ENCODE results near the gene APAF1.

The APAF1 gene

DNA sequence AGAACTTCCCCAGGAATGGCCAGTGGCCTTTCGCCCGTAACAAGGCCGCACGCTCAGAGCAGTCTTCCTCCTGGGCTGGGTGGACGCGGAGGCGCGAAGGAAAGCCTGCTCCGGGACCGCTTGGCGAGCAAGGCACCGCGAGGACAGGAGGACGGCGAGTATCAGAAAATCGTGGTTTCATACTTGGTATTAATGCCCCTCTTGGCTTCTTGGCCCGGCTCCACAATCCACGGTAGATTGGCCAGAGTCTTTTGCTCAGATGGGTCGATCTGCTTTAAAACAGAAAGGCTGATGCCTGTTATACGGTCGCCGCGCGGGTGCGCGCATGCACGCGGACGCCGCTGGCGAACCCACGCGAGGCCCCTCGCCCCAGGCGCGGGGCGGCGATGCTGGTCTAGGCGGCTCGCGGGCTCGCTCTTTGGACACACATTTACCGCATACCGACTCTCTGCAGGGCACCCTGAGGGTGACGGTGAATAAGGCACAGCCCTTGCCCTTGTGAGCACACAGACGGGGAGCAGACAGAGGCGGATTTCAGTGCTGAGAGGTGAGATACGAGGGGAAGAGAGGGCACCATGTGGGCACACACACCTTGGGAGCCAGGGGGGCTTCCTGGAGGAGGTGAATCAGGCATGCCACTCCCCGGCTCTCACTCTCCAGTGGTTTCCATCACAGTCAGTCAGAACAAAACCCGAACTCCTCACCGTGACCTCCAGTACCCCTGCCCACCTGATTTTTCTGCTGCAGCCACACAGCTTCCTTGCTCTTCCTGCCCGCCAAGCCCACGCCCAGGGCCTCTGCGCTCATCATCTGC is 100.7 kb downstream of the APAF1 start:
- no peak overlapping the region for H2BK120ac ChIP-seq (ENCODE audit: low read depth, low read length)
- H3K27me3 ChIP-seq (ENCODE audit: control insufficient read depth in 1 of 2, insufficient read depth in 1 of 2, low read length in 2 of 2), result peaks cover 0 to 36% of the 10 kb centered on the region in 2 experiments
- peak overlapping the region in 1 of 2 experiments; percentile 61 for H3K23ac ChIP-seq (ENCODE audit: low read length in 2 of 2)
- H2BK15ac ChIP-seq (ENCODE audit: low read depth, poor library complexity, severe bottlenecking), result no peak overlapping the region
- H2AK5ac ChIP-seq (ENCODE audit: low read length, severe bottlenecking), result peak overlapping the region; percentile 44
- peak overlapping the region in 1 of 2 experiments; percentile 83 for H3K4me3 ChIP-seq (ENCODE audit: insufficient read depth in 1 of 2, low read depth in 1 of 2, low read length in 2 of 2)
- peak; percentile 10 for DNase-seq
- H3K9me3 ChIP-seq (ENCODE audit: control insufficient read depth, low read length), result no peaks in the 10 kb centered on the region
- peaks cover 0 to 4% of the 10 kb centered on the region in 2 experiments for H3K36me3 ChIP-seq (ENCODE audit: control insufficient read depth in 1 of 2, insufficient read depth in 2 of 2, low read depth in 1 of 2, low read length in 2 of 2)
- no peak overlapping the region for H4K91ac ChIP-seq (ENCODE audit: low read length)
- H3K18ac ChIP-seq (ENCODE audit: low read depth in 1 of 2, low read length in 2 of 2), result no peak overlapping the region
- peak overlapping the region; percentile 71 for H3K9ac ChIP-seq (ENCODE audit: low read length)
- WGBS, result 54% methylated on average over 54 of the region's 54 CpGs
- no peak overlapping the region for H3K14ac ChIP-seq (ENCODE audit: low read length in 2 of 2)
- no peak overlapping the region for H2BK5ac ChIP-seq (ENCODE audit: low read depth, low read length, poor library complexity, severe bottlenecking)
- no peak overlapping the region for H3K4me2 ChIP-seq (ENCODE audit: low read length, poor library complexity, severe bottlenecking)
- H4K8ac ChIP-seq (ENCODE audit: low read length), result no peak overlapping the region
- no peak overlapping the region for H3K27ac ChIP-seq (ENCODE audit: low read length, poor library complexity, severe bottlenecking)
- peak overlapping the region; percentile 56 for H2AFZ ChIP-seq (ENCODE audit: low read depth, low read length)
- peaks cover 8% of the 10 kb centered on the region for H3K4me1 ChIP-seq (ENCODE audit: control insufficient read depth, insufficient read depth, low read depth, low read length)
- H3K79me1 ChIP-seq (replicated peaks; ENCODE audit: low read length, poor library complexity, severe bottlenecking), result no peaks in the 10 kb centered on the region
- H2BK12ac ChIP-seq (ENCODE audit: low read length in 2 of 2), result peak overlapping the region in 1 of 2 experiments; percentile 47
- no peak overlapping the region for H3K4ac ChIP-seq (ENCODE audit: low read depth in 1 of 2, low read length in 2 of 2)

DNA sequence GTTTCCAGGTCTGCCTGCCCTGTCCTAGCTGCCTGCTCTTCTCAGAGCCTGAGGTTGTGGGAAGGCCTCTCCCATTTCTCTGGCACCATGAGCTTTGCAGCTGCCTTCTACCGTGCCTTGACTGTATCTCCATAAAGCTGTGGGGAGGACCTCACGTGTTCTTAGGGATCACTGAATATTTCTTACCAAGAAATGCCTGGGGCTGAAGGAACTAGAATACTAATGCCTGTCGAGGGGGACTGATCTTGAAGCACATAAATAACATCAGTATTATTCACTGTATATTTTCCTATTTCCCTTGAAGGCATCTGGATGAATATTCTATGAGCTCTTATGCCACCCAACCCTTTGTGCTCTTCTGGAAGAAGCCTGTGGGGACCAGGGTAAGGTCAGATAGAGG is 103.4 kb downstream of the APAF1 start:
- H3K4ac ChIP-seq (ENCODE audit: low read depth in 1 of 2, low read length in 2 of 2), result no peak overlapping the region
- H2AFZ ChIP-seq (ENCODE audit: low read depth, low read length), result no peak overlapping the region
- no peak overlapping the region for H2BK12ac ChIP-seq (ENCODE audit: low read length in 2 of 2)
- no peak overlapping the region for H3K9ac ChIP-seq (ENCODE audit: low read length)
- peaks cover 13% of the 10 kb centered on the region for H3K4me1 ChIP-seq (ENCODE audit: control insufficient read depth, insufficient read depth, low read depth, low read length)
- 90% methylated on average over 3 of the region's 3 CpGs for WGBS
- no peaks in the 10 kb centered on the region for H3K79me1 ChIP-seq (replicated peaks; ENCODE audit: low read length, poor library complexity, severe bottlenecking)
- DNase-seq, result no peak
- no peak overlapping the region for H3K14ac ChIP-seq (ENCODE audit: low read length in 2 of 2)
- no peak overlapping the region for H2BK15ac ChIP-seq (ENCODE audit: low read depth, poor library complexity, severe bottlenecking)
- H3K4me2 ChIP-seq (ENCODE audit: low read length, poor library complexity, severe bottlenecking), result no peak overlapping the region
- H3K27me3 ChIP-seq (ENCODE audit: control insufficient read depth in 1 of 2, insufficient read depth in 1 of 2, low read length in 2 of 2), result peaks cover 0 to 46% of the 10 kb centered on the region in 2 experiments
- H4K91ac ChIP-seq (ENCODE audit: low read length), result no peak overlapping the region
- no peak overlapping the region for H2BK5ac ChIP-seq (ENCODE audit: low read depth, low read length, poor library complexity, severe bottlenecking)
- H4K8ac ChIP-seq (ENCODE audit: low read length), result no peak overlapping the region
- H3K9me3 ChIP-seq (ENCODE audit: control insufficient read depth, low read length), result no peaks in the 10 kb centered on the region
- no peak overlapping the region for H3K18ac ChIP-seq (ENCODE audit: low read depth in 1 of 2, low read length in 2 of 2)
- H2AK5ac ChIP-seq (ENCODE audit: low read length, severe bottlenecking), result no peak overlapping the region
- peaks cover 0 to 4% of the 10 kb centered on the region in 2 experiments for H3K36me3 ChIP-seq (ENCODE audit: control insufficient read depth in 1 of 2, insufficient read depth in 2 of 2, low read depth in 1 of 2, low read length in 2 of 2)
- no peak overlapping the region for H3K23ac ChIP-seq (ENCODE audit: low read length in 2 of 2)
- H3K4me3 ChIP-seq (ENCODE audit: insufficient read depth in 1 of 2, low read depth in 1 of 2, low read length in 2 of 2), result no peak overlapping the region
- no peak overlapping the region for H2BK120ac ChIP-seq (ENCODE audit: low read depth, low read length)
- H3K27ac ChIP-seq (ENCODE audit: low read length, poor library complexity, severe bottlenecking), result no peak overlapping the region

GRCh38 chr12:98750511-98750910 is 105.4 kb downstream of the APAF1 start:
- no peak overlapping the region for H3K4ac ChIP-seq (ENCODE audit: low read depth in 1 of 2, low read length in 2 of 2)

DNA sequence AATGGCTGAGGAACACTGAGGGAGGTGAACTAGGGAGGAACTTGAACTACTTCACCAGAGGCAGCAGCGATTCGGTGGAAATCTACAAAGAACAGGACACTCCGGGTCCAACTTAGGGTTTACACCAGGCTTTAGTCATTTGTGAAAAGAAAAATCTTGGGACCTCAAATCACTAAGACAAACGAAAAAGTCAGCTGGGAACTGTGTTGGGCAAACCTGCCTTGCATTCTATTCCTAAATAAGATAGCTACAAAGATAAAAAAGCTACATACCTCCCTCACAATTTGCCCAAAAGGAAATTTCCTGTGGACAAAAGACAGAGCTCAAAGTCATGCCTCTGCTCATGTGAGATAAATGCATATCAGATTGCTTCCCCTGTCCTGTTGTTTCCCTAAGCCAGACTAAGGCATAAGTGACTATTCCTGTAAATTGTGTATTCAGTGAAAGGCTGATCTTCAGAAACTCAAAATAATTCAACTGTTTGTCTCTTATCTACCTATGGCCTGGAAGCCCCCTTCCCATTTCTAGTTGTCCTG is 106.6 kb downstream of the APAF1 start:
- H2BK12ac ChIP-seq (ENCODE audit: low read length in 2 of 2), result no peak overlapping the region
- H3K27ac ChIP-seq (ENCODE audit: low read length, poor library complexity, severe bottlenecking), result no peak overlapping the region
- no peak overlapping the region for H2AK5ac ChIP-seq (ENCODE audit: low read length, severe bottlenecking)
- no peak overlapping the region for H3K4me2 ChIP-seq (ENCODE audit: low read length, poor library complexity, severe bottlenecking)
- H4K91ac ChIP-seq (ENCODE audit: low read length), result no peak overlapping the region
- peaks cover 18% of the 10 kb centered on the region for H3K4me1 ChIP-seq (ENCODE audit: control insufficient read depth, insufficient read depth, low read depth, low read length)
- H2BK5ac ChIP-seq (ENCODE audit: low read depth, low read length, poor library complexity, severe bottlenecking), result no peak overlapping the region
- H3K9me3 ChIP-seq (ENCODE audit: control insufficient read depth, low read length), result no peaks in the 10 kb centered on the region
- H3K14ac ChIP-seq (ENCODE audit: low read length in 2 of 2), result no peak overlapping the region
- DNase-seq, result no peak
- H4K8ac ChIP-seq (ENCODE audit: low read length), result no peak overlapping the region
- H3K4me3 ChIP-seq (ENCODE audit: insufficient read depth in 1 of 2, low read depth in 1 of 2, low read length in 2 of 2), result no peak overlapping the region
- no peak overlapping the region for H2BK120ac ChIP-seq (ENCODE audit: low read depth, low read length)
- H3K4ac ChIP-seq (ENCODE audit: low read depth in 1 of 2, low read length in 2 of 2), result no peak overlapping the region
- no peak overlapping the region for H3K23ac ChIP-seq (ENCODE audit: low read length in 2 of 2)
- no peak overlapping the region for H2BK15ac ChIP-seq (ENCODE audit: low read depth, poor library complexity, severe bottlenecking)
- no peak overlapping the region for H3K9ac ChIP-seq (ENCODE audit: low read length)
- H3K79me1 ChIP-seq (replicated peaks; ENCODE audit: low read length, poor library complexity, severe bottlenecking), result no peaks in the 10 kb centered on the region
- no peak overlapping the region for H2AFZ ChIP-seq (ENCODE audit: low read depth, low read length)
- peaks cover 0 to 36% of the 10 kb centered on the region in 2 experiments for H3K27me3 ChIP-seq (ENCODE audit: control insufficient read depth in 1 of 2, insufficient read depth in 1 of 2, low read length in 2 of 2)
- H3K36me3 ChIP-seq (ENCODE audit: control insufficient read depth in 1 of 2, insufficient read depth in 2 of 2, low read depth in 1 of 2, low read length in 2 of 2), result no peaks in the 10 kb centered on the region
- no peak overlapping the region for H3K18ac ChIP-seq (ENCODE audit: low read depth in 1 of 2, low read length in 2 of 2)
- 76% methylated on average over 4 of the region's 4 CpGs for WGBS

More at GRCh38 chr12:98750511-98750910, 105.4 kb downstream of the APAF1 start:
- Histone ChIP-seq H3K79me1 (replicated peaks; ENCODE audit: low read length, poor library complexity, severe bottlenecking) (no peaks in the 10 kb centered on the region), H3K9me3 (ENCODE audit: control insufficient read depth, low read length) (no peaks in the 10 kb centered on the region), H4K91ac (ENCODE audit: low read length) (no peak overlapping the region), H3K18ac (ENCODE audit: low read depth in 1 of 2, low read length in 2 of 2) (no peak overlapping the region), H4K8ac (ENCODE audit: low read length) (no peak overlapping the region), H3K36me3 (ENCODE audit: control insufficient read depth in 1 of 2, insufficient read depth in 2 of 2, low read depth in 1 of 2, low read length in 2 of 2) (peaks cover 0 to 2% of the 10 kb centered on the region in 2 experiments), H2BK120ac (ENCODE audit: low read depth, low read length) (no peak overlapping the region), H3K23ac (ENCODE audit: low read length in 2 of 2) (no peak overlapping the region), H2BK5ac (ENCODE audit: low read depth, low read length, poor library complexity, severe bottlenecking) (no peak overlapping the region), H2AFZ (ENCODE audit: low read depth, low read length) (no peak overlapping the region), H3K4me3 (ENCODE audit: insufficient read depth in 1 of 2, low read depth in 1 of 2, low read length in 2 of 2) (no peak overlapping the region), H3K9ac (ENCODE audit: low read length) (no peak overlapping the region), H3K14ac (ENCODE audit: low read length in 2 of 2) (no peak overlapping the region), H3K27me3 (ENCODE audit: control insufficient read depth in 1 of 2, insufficient read depth in 1 of 2, low read length in 2 of 2) (peaks cover 0 to 46% of the 10 kb centered on the region in 2 experiments), H2AK5ac (ENCODE audit: low read length, severe bottlenecking) (no peak overlapping the region), H3K4me1 (ENCODE audit: control insufficient read depth, insufficient read depth, low read depth, low read length) (peaks cover 18% of the 10 kb centered on the region), H3K27ac (ENCODE audit: low read length, poor library complexity, severe bottlenecking) (no peak overlapping the region), H2BK15ac (ENCODE audit: low read depth, poor library complexity, severe bottlenecking) (no peak overlapping the region), H2BK12ac (ENCODE audit: low read length in 2 of 2) (no peak overlapping the region), H3K4me2 (ENCODE audit: low read length, poor library complexity, severe bottlenecking) (no peak overlapping the region)
- 63% methylated on average over 9 of the region's 9 CpGs for WGBS
- DNase-seq, result no peak

Measured in mesenchymal stem cell (in vitro differentiated cells and primary cell).